ENCODE data around the gene CHST9. TPM values are rescaled to one million over a fixed set of nuclear protein-coding genes. Genes with fewer than 3 reads are reported as not detected.

Gene CHST9
- total and polyA plus RNA-seq, 2 donors (not counting 3 experiments of a cell fraction or from before 2014, with no cell fraction given): not detected

DNA sequence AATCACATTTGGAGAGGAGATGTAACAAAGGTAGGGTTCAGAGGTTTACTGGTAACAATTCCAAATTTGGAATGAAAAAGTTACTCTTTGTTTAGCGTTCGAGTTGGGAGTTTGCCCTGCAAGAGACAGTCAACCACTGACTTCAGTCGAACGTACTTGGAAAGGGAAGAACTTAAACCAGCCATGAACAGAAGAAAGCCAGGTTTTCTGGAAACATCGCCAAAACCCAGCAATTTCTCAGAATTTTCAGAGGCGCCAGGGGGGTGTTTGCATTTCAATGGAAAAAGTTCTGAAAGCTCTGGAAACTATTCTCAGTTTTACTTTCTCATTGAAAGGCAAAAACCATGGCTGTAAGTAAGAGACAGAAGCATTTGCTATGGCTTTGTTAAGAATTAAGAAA, 291.1 kb downstream of the CHST9 start:
- no TSS peak for BruUV-seq (replicated peaks)
- ChIA-PET CTCF (no interaction called here), POLR2A (no interaction called here)
- H3K4me2 ChIP-seq (ENCODE audit: insufficient read depth, low read length): no peak overlapping the region
- H3K9me1 ChIP-seq (replicated peaks; ENCODE audit: control insufficient read depth, extremely low read depth, insufficient read depth, low read length): no peaks in the 10 kb centered on the region
- no peaks in the 10 kb centered on the region for H3K9me3 ChIP-seq (replicated peaks; ENCODE audit: control insufficient read depth, insufficient read depth, low read length)
- H3K27me3 ChIP-seq (ENCODE audit: control insufficient read depth in 2 of 2, insufficient read depth in 2 of 2, low read length in 2 of 2): no peaks in the 10 kb centered on the region
- TF ChIP-seq, protein P1, sequence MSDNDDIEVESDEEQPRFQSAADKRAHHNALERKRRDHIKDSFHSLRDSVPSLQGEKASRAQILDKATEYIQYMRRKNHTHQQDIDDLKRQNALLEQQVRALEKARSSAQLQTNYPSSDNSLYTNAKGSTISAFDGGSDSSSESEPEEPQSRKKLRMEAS (IDR thresholded peaks at IDR 0.05; ENCODE audit: insufficient read depth, insufficient read length): no peak
- TF ChIP-seq MYC (IDR thresholded peaks at IDR 0.05; ENCODE audit: low read depth, low read length) (no peak), JUN (IDR thresholded peaks at IDR 0.05; ENCODE audit: borderline replicate concordance, insufficient read depth, insufficient read length, low read depth) (no peak), FOS (IDR thresholded peaks at IDR 0.05; ENCODE audit: borderline replicate concordance, insufficient read depth, low read length) (no peak), POLR2AphosphoS5 (IDR thresholded peaks at IDR 0.05; ENCODE audit: insufficient read depth, low read depth, low read length) (no peak), EZH2 (IDR thresholded peaks at IDR 0.05; ENCODE audit: borderline replicate concordance, low read depth, low read length, severe bottlenecking) (no peak), POLR2A (IDR thresholded peaks at IDR 0.05; ENCODE audit: low read depth, low read length) (no peak), GATA2 (IDR thresholded peaks at IDR 0.05; ENCODE audit: insufficient read depth, insufficient read length, low read depth, low read length) (no peak)
- TF ChIP-seq, protein P2, sequence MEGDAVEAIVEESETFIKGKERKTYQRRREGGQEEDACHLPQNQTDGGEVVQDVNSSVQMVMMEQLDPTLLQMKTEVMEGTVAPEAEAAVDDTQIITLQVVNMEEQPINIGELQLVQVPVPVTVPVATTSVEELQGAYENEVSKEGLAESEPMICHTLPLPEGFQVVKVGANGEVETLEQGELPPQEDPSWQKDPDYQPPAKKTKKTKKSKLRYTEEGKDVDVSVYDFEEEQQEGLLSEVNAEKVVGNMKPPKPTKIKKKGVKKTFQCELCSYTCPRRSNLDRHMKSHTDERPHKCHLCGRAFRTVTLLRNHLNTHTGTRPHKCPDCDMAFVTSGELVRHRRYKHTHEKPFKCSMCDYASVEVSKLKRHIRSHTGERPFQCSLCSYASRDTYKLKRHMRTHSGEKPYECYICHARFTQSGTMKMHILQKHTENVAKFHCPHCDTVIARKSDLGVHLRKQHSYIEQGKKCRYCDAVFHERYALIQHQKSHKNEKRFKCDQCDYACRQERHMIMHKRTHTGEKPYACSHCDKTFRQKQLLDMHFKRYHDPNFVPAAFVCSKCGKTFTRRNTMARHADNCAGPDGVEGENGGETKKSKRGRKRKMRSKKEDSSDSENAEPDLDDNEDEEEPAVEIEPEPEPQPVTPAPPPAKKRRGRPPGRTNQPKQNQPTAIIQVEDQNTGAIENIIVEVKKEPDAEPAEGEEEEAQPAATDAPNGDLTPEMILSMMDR (IDR thresholded peaks at IDR 0.05; ENCODE audit: extremely low read depth in 1 of 2, insufficient read depth in 1 of 2, low read depth in 1 of 2, low read length in 2 of 2): no peak
- H2AFZ ChIP-seq (ENCODE audit: low read depth, low read length): no peak overlapping the region
- H3K36me3 ChIP-seq (ENCODE audit: control insufficient read depth in 2 of 2, extremely low read depth in 1 of 2, insufficient read depth in 2 of 2, low read length in 2 of 2): no peaks in the 10 kb centered on the region
- no peaks in the 10 kb centered on the region for H4K20me1 ChIP-seq (replicated peaks; ENCODE audit: control insufficient read depth, extremely low read depth, insufficient read depth, low read length)
- dilution Hi-C loops (cut with MboI; ENCODE audit: extremely low pct_ligation_motif_present, low sequenced_read_pairs) (no loop called here), intact Hi-C loops (cut with micrococcal nuclease) (no loop called here)
- no peak overlapping the region for H3K4me3 ChIP-seq (replicated peaks in 1 of 3; ENCODE audit: insufficient read depth in 1 of 3, low read depth in 1 of 3, low read length in 3 of 3)
- no peaks in the 10 kb centered on the region for H3K4me1 ChIP-seq (ENCODE audit: control insufficient read depth, extremely low read depth, insufficient read depth, low read length)
- H3K9ac ChIP-seq (replicated peaks; ENCODE audit: extremely low read depth, insufficient read depth, low read length): no peak overlapping the region
- FAIRE-seq (no peak), DNase-seq (ENCODE audit: low read depth, low spot score) (no peak)
- H3K79me2 ChIP-seq (ENCODE audit: control insufficient read depth, insufficient read depth, low read length): no peaks in the 10 kb centered on the region
- no peak overlapping the region for H3K27ac ChIP-seq (ENCODE audit: insufficient read depth, low read depth, low read length)

All from endothelial cell of umbilical vein (primary cell).